Testis (tissue), 2 donors: ENCODE data around the gene ATP13A1.

Experiments
- CTCF ChIP-seq, 3 experiments: fragments of 450-650 bp in 2 of 3; fragments of 200-600 bp in 1 of 3; sonication (generic) in 1 of 3; IDR thresholded peaks; one replicate each; pipeline ENCODE4 v1.5.1; 2016 to 2019; ENCODE audit warnings: antibody characterized with exemption in 3 of 3, mild to moderate bottlenecking in 2 of 3, moderate library complexity in 1 of 3
- POLR2A ChIP-seq: fragments of 450-650 bp; IDR thresholded peaks from one replicate; pipeline ENCODE4 v1.6.1; 2017; ENCODE audit warnings: antibody characterized with exemption, mild to moderate bottlenecking, moderate library complexity

GRCh38 chr19:19711934-19712828 lies 48.7 kb upstream of the ATP13A1 start:
- TF ChIP-seq CTCF (IDR thresholded peaks at IDR 0.05) (no peak), POLR2A (no peak)
